22Rv1 (cell line): ENCODE results near the gene PNPO.

ENCODE experiments used
- ZFX ChIP-seq: fragments of 450-650 bp; IDR thresholded peaks from 2 replicates; pipeline ENCODE4 v1.6.1; 2017; ENCODE audit warnings: antibody characterized with exemption, borderline replicate concordance
- TF ChIP-seq, protein P1 (sequence below): fragments of 450-650 bp; IDR thresholded peaks from 2 replicates; pipeline ENCODE4 v1.5.1; 2017; ENCODE audit warnings: mild to moderate bottlenecking

DNA sequence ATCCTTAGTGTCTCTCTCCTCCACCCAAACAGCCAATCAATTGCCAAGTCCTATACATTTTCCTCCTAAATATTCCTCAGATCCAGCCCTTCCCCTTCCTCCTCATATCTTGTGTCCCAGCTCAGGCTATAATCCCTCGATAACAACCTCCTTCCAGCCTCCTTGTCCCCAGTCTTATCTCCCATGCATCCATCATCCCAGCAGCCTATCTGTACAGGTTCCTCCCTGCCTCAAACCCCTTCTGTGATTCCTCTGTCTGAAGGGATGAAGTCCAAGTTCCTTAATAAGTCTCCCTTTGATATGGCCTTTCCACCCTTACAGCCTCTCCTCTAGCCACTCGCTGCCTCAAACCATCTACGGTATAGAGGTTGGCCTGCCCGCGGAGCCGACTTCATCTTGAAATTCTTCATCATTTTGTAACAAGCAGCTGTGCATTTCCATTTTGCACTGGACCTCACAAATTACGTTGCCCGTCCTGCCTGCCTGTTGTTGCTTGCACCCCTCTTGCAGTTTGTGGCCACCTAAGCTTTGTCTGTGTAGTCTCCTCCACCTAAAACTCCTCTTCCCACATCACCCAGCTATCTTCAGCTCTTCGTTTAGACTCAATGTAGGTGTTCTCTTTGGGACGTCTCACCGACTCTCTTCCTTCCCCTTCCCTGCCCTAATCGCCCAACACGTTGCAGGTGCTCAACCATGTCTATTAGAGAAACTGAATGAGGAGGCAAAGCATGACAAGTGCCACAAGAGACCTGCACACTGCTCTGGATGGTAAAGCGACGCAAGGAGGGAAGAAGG lies 28.8 kb downstream of the PNPO start:
- TF ChIP-seq, protein P1, sequence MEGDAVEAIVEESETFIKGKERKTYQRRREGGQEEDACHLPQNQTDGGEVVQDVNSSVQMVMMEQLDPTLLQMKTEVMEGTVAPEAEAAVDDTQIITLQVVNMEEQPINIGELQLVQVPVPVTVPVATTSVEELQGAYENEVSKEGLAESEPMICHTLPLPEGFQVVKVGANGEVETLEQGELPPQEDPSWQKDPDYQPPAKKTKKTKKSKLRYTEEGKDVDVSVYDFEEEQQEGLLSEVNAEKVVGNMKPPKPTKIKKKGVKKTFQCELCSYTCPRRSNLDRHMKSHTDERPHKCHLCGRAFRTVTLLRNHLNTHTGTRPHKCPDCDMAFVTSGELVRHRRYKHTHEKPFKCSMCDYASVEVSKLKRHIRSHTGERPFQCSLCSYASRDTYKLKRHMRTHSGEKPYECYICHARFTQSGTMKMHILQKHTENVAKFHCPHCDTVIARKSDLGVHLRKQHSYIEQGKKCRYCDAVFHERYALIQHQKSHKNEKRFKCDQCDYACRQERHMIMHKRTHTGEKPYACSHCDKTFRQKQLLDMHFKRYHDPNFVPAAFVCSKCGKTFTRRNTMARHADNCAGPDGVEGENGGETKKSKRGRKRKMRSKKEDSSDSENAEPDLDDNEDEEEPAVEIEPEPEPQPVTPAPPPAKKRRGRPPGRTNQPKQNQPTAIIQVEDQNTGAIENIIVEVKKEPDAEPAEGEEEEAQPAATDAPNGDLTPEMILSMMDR, result no peak
- no peak for TF ChIP-seq ZFX
